HG03060 (cell line): ENCODE measurements around the gene JOSD2.
"Not testable (repeated sequence)": the region's sequence is repeated elsewhere in the genome, so short reads cannot be mapped to it uniquely, and the experiment has no call there.

ENCODE experiments used
- ATAC-seq: cut with Tn5 transposase; IDR thresholded peaks from one replicate; pipeline ENCODE4 v1.9.1; 2021; ENCODE audit warnings: low read depth, moderate number of reproducible peaks; ENCODE audit not compliant: unreplicated experiment

JOSD2 gene

GRCh38 chr19:50478901-50479715, 31.9 kb downstream of the JOSD2 start:
- ATAC-seq = no peak

- no peak for ATAC-seq
These were observed 33.1 kb downstream of the JOSD2 start for GRCh38 chr19:50477751-50478515.

DNA sequence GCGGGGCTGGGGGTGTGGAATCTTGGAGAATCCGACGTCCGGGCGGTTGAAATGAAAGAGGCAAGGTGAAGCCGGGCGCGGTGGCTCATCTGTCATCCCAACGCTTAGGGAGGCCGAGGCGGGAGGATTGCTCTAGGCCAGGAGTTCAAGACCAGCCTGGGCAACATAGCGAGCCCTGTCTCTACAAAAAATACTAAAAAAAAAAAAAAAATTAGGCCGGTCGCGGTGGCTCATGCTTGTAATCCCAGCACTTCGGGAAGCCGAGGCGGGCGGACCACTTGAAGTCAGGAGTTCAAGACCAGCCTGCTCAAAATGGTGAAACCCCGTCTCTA, 34.1 kb downstream of the JOSD2 start:
- no peak for ATAC-seq

GRCh38 chr19:50476224-50476906, 34.6 kb downstream of the JOSD2 start, which contains the start of the genes EMC10 and GARIN5A:
TSS of gene EMC10 (plus strand) at chr19:50476507. CDS start at chr19:50476545, 38 bp downstream.
TSS of gene GARIN5A (minus strand) at chr19:50476848. CDS start at chr19:50476388, 460 bp downstream.
- ATAC-seq = no peak

DNA sequence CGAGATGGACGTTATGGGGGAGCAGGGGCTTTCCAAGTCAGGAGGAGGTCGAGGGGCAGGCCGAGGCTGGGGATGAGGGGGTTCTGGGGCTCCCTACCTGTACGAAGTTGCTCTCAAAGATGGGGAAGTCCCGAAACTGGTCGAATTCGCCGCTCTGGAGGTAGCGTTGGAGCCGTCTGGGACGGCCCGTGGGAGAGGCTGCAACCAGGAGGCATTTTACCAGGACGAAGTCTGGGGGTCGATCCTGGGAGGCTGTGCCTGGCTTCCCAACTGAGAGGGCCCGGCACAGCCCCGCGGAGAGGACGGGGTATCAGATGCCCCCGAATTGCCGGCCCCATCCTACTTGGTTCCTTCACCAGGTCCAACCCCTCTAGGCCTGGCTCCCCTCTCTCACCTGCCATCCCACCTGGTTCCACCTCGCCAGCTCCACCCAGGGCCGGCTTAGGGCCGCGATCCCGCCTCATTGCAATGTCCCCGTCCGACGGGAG, 35.2 kb downstream of the JOSD2 start:
- ATAC-seq = no peak

DNA sequence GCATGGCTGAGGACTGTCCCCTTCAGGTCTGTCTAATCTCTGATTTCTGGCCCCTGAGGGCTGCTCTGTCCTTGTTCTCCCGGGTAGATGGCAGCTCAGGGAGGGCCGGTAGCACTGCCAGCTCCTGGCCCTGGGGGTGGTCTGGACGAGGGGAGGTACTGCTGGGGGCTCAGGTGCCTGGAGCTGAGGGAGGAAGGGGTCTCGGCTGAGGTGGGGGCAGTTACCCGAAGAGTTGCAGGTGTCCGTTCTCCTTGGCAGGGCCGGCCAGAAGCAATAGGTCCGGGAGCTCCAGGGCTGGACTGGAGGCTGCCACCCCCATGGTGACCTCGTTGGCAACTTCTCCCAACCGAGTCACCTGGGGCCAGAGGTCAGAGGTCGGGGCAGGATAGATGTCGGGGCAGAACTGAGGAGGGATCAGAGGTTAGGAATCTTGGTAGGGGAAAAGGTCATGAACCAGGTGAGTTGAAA, 35.9 kb downstream of the JOSD2 start:
- ATAC-seq = no peak

DNA sequence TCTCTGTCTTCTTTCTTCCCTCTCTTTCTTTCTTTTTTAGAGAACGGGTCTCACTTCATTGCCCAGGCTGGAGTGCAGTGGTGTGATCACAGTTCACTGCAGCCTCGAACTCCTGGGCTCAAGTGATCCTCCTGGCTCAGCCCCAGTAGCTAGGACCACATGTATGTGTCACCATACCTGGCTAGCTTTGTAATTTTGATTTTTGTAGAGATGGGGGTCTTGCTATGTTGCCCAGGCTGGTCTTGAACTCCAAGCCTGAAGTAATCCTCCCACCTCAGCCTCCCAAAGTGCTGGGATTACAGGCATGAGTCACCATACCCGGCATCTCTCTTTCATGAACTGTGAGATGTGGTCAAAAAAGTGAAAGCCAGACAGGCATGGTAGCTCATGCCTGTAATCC, 37.7 kb downstream of the JOSD2 start:
- ATAC-seq = not testable (repeated sequence)

DNA sequence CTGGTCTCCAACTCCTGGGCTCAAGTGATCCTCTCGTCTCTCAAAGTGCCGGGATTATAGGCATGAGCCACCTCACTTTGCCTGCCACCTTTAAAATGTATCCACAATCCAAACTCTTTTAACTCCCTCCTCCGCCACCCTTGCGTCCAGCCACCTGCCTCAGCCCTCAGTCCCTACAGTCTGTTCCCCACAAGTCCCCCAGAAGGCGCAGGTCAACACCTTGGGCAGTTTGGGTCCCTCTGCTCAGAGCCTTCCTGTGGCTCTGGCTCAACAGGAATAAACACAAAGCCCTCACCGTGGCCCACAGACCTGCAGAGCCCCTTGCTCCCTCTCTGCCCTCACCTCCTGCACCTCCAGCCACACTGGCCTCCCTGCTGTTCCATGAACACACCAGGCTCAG, 42.2 kb downstream of the JOSD2 start:
- ATAC-seq = no peak

- ATAC-seq = no peak
These were observed 43.4 kb downstream of the JOSD2 start for GRCh38 chr19:50467566-50467965.

DNA sequence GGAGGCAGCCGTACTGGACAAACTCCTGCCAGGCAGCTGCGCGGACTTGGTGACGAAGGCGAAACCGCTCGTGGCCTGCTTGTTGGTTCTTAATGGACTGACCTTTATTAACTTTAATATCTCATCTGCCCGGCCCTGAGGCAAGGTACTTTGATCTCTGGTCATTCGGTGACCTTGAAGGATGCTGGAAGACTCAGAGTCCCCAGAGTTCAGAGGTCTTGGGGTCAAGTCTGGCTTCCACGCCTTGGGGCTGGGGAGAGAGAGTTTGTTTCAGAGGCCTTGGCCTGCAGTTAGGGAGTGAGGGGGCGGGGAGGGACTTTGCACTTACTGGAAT, 44.3 kb downstream of the JOSD2 start:
- ATAC-seq = no peak

GRCh38 chr19:50465986-50466705, 44.8 kb downstream of the JOSD2 start:
- no peak for ATAC-seq

- no peak for ATAC-seq
These were observed 46.0 kb downstream of the JOSD2 start for GRCh38 chr19:50465000-50465399.

DNA sequence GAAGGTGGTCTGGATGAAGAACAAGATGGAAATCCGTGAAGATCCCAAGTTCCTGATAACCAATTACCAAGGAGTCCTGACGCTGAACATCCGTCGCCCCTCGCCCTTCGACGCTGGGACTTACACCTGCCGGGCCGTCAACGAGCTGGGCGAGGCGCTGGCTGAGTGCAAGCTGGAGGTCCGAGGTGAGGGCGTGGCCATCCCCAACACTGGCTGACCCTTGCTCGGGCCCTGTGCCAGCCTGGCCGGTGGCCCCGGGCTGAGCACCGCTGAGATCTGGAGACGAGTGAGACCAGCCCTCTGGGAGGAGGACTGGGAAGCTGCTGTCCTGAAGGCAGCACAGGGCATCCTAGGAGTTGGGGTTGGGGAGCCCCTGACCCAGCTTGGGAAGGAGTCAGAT, 46.6 kb downstream of the JOSD2 start:
- ATAC-seq = no peak

DNA sequence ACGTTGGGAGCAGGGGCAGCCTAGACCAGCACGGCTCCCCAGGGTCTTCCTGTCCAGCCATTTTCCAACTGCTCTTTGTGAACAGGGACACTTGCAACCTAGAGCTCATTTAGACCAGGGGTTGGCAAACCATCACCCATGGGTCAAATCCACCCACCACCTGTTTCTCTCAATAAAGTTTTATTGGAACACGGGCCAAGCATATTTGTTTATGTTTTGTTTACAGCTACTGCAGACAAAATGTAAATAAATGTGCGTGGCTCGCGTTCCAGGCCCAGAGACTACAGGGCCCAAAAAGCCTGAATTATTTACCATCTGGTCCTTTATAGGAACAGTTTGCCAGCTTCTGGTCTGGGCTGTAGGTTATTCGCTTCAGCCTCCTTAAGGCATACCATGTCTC, 48.0 kb downstream of the JOSD2 start:
- ATAC-seq = no peak

- ATAC-seq = no peak
These were observed 49.7 kb downstream of the JOSD2 start for GRCh38 chr19:50461066-50461875.

- ATAC-seq = peak; percentile 53
These were observed 50.7 kb downstream of the JOSD2 start for GRCh38 chr19:50460161-50460765.

GRCh38 chr19:50459638-50460037, 51.4 kb downstream of the JOSD2 start:
- ATAC-seq = no peak

- ATAC-seq = no peak
These were observed 51.9 kb downstream of the JOSD2 start for GRCh38 chr19:50459067-50459456.

DNA sequence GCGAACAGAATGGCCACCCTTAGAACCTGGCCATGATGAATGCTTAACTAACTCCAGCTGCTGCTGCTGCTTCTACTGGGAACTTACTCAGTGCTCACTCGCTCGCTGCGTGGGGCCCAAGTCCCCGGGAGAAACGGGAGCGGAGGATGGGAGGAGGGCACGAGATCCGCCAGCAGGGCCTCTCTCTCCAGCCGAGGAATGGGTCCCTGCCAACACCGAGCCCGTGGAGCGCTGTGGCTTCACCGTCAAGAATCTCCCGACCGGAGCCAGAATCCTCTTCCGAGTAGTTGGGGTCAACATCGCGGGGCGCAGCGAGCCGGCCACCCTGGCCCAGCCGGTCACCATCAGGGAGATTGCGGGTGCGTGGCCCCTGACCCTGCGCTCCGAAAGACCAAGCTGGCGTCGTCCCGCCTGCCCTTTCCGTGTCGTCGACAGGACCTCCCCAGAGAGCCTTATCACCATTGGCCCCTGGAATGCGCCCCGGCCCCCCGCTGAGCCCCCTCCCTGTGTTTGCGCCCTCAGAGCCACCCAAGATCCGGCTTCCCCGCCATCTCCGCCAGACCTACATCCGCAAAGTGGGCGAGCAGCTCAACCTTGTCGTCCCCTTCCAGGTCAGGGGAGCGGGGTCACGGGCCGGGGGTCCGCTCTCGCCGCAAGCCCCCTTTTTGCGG, 52.5 kb downstream of the JOSD2 start:
- no peak for ATAC-seq
